OCI-LY1 (cell line): Measurements from ENCODE around the gene ZNF584.
A peak's percentile ranks its signal among the peaks of the same experiment; 100 is the strongest.

Source experiments
- H2AFZ ChIP-seq: fragments of 200-600 bp; sonication (generic), shearing (Covaris generic); 2 replicates; pipeline ENCODE4 v1.6.0; 2014; ENCODE audit warnings: antibody characterized with exemption, mild to moderate bottlenecking, low read length
- H3F3A ChIP-seq: fragments of 200-600 bp; sonication (generic), shearing (Covaris generic); 2 replicates; pipeline ENCODE4 v1.6.0; 2014; ENCODE audit warnings: mild to moderate bottlenecking, antibody characterized with exemption, low read length, moderate library complexity; ENCODE audit not compliant: insufficient read depth
- H3K27ac ChIP-seq: fragments of 200-600 bp; sonication (generic); 2 replicates; pipeline ENCODE4 v1.5.1; 2014; ENCODE audit warnings: low read length, mixed run types, mild to moderate bottlenecking, low read depth; ENCODE audit not compliant: poor library complexity, severe bottlenecking
- H3K27me3 ChIP-seq: fragments of 200-600 bp; sonication (generic); 2 replicates; pipeline ENCODE4 v1.6.0; 2014; ENCODE audit warnings: antibody characterized with exemption, mild to moderate bottlenecking, low read length, moderate library complexity; ENCODE audit not compliant: insufficient read depth
- H3K36me3 ChIP-seq: fragments of 200-600 bp; sonication (generic); 2 replicates; pipeline ENCODE4 v1.6.1; 2014; ENCODE audit warnings: mild to moderate bottlenecking, antibody characterized with exemption, low read length, moderate library complexity, mixed read lengths; ENCODE audit not compliant: insufficient read depth
- H3K4me1 ChIP-seq: fragments of 200-600 bp; sonication (generic); 2 replicates; pipeline ENCODE4 v1.5.1; 2014; ENCODE audit warnings: mild to moderate bottlenecking, low read length, moderate library complexity; ENCODE audit not compliant: insufficient read depth, severe bottlenecking
- H3K4me2 ChIP-seq: fragments of 200-600 bp; sonication (generic), shearing (Covaris generic); 2 replicates; pipeline ENCODE4 v1.6.1; 2014; ENCODE audit warnings: low read length
- H3K4me3 ChIP-seq: fragments of 200-600 bp; sonication (generic); 2 replicates; pipeline ENCODE4 v1.5.1; 2014; ENCODE audit warnings: low read length, low read depth, mild to moderate bottlenecking, mixed read lengths; ENCODE audit not compliant: poor library complexity, severe bottlenecking
- H3K79me2 ChIP-seq: fragments of 200-600 bp; shearing (Covaris generic); 2 replicates; pipeline ENCODE4 v1.6.1; 2016; ENCODE audit warnings: mixed run types, low read length, mixed read lengths; ENCODE audit not compliant: insufficient read depth
- H3K9ac ChIP-seq: fragments of 200-600 bp; sonication (generic), shearing (Covaris generic); 2 replicates; pipeline ENCODE4 v1.6.1; 2014; ENCODE audit warnings: mild to moderate bottlenecking, low read length, mixed read lengths
- H3K9me2 ChIP-seq: fragments of 200-600 bp; sonication (generic), shearing (Covaris generic); 2 replicates; pipeline ENCODE4 v1.6.1; 2014; ENCODE audit warnings: low read depth, mild to moderate bottlenecking, low read length, mixed read lengths
- H3K9me3 ChIP-seq: fragments of 200-600 bp; shearing (Covaris generic); 2 replicates; pipeline ENCODE4 v1.6.1; 2014; ENCODE audit warnings: low read length, mixed read lengths
- H4K20me1 ChIP-seq: fragments of 200-600 bp; sonication (generic), shearing (Covaris generic); 2 replicates; pipeline ENCODE4 v1.6.0; 2016; ENCODE audit warnings: mild to moderate bottlenecking, low read length; ENCODE audit not compliant: insufficient read depth
- EZH2 ChIP-seq: fragments of 200-600 bp; sonication (generic), shearing (Covaris generic); IDR thresholded peaks from 2 replicates; pipeline ENCODE4 v1.8.0; 2017; ENCODE audit warnings: borderline replicate concordance, mixed run types, mild to moderate bottlenecking, antibody characterized with exemption, low read length, moderate library complexity, mixed read lengths
- TF ChIP-seq, protein P1 (sequence below): fragments of 200-600 bp; sonication (generic), shearing (Covaris generic); IDR thresholded peaks from 2 replicates; pipeline ENCODE4 v1.5.1; 2017; ENCODE audit warnings: mild to moderate bottlenecking, antibody characterized with exemption, low read length, moderate library complexity, mixed read lengths

ZNF584 gene

DNA sequence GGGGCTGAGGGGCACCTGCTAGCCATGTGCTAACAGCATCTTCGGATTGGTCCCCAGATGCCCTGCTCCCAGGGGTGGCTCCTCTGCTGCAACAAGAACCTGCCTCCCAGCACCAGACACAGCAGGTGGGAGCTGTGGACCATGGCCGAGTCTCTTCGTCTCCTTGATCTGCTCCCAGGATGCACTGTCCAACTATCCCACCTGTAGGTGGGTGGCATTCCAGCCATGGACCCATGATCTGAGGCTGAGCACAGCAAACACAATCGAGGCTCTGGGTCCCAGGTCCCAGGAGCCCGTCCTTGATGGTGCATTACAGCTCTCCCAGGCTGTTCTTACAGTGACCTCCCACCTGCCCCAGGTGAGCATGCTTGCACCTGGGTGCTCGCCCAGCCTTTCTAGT is 29.2 kb upstream of the ZNF584 start:
- no peaks in the 10 kb centered on the region for H3K79me2 ChIP-seq
- peak overlapping the region; percentile 13; the same call in 1 of the 2 replicates for H3K9ac ChIP-seq
- H2AFZ ChIP-seq, result no peak overlapping the region
- H3K9me2 ChIP-seq, result no peaks in the 10 kb centered on the region
- no peaks in the 10 kb centered on the region for H4K20me1 ChIP-seq
- no peaks in the 10 kb centered on the region for H3F3A ChIP-seq
- TF ChIP-seq, protein P1, sequence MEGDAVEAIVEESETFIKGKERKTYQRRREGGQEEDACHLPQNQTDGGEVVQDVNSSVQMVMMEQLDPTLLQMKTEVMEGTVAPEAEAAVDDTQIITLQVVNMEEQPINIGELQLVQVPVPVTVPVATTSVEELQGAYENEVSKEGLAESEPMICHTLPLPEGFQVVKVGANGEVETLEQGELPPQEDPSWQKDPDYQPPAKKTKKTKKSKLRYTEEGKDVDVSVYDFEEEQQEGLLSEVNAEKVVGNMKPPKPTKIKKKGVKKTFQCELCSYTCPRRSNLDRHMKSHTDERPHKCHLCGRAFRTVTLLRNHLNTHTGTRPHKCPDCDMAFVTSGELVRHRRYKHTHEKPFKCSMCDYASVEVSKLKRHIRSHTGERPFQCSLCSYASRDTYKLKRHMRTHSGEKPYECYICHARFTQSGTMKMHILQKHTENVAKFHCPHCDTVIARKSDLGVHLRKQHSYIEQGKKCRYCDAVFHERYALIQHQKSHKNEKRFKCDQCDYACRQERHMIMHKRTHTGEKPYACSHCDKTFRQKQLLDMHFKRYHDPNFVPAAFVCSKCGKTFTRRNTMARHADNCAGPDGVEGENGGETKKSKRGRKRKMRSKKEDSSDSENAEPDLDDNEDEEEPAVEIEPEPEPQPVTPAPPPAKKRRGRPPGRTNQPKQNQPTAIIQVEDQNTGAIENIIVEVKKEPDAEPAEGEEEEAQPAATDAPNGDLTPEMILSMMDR, result no peak
- no peak for TF ChIP-seq EZH2
- no peaks in the 10 kb centered on the region for H3K27me3 ChIP-seq
- H3K4me2 ChIP-seq, result peak overlapping the region; percentile 91
- H3K4me3 ChIP-seq, result peak overlapping the region; percentile 74
- H3K36me3 ChIP-seq, result no peaks in the 10 kb centered on the region
- H3K27ac ChIP-seq, result no peak overlapping the region
- H3K9me3 ChIP-seq, result no peaks in the 10 kb centered on the region
- peaks cover 32% of the 10 kb centered on the region for H3K4me1 ChIP-seq

DNA sequence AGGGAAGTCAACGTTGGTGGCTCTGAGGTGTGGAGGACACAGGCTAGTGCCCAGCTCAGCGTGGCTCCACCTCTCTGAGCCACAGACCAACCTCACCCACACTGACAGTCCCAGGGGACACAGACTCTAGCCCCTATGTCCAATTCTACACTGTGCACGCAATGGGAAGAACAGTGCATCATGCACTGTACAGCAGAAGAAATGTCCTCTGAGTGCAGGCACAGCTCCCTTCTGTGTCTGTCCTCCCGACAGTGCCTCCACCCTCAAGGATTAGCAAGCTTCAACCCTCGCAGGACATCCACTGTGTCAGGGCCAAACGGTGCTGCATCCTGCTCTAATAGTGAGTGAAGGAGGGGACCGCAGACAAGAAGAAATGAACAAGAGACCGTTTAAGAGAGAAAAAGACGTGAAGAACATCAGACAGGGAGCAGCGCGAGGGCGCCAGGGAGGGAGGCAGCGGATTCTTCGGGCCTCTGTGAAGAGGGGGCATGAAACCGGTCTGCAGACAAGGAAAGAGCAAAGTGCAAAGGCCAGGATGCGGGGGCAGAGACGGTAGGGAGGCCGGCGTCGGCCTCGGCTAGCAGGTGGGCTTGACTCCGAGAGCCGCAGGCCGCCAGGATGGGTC is 28.3 kb upstream of the ZNF584 start:
- Histone ChIP-seq H3K27me3 (no peaks in the 10 kb centered on the region), H3F3A (no peaks in the 10 kb centered on the region), H3K9me2 (no peaks in the 10 kb centered on the region), H3K4me1 (peaks cover 34% of the 10 kb centered on the region), H3K9ac (peak overlapping the region; percentile 93), H2AFZ (no peak overlapping the region), H3K4me3 (peak overlapping the region; percentile 74), H3K9me3 (no peaks in the 10 kb centered on the region), H3K27ac (peak overlapping the region; percentile 57), H3K79me2 (no peaks in the 10 kb centered on the region), H3K4me2 (peak overlapping the region; percentile 91), H3K36me3 (no peaks in the 10 kb centered on the region), H4K20me1 (no peaks in the 10 kb centered on the region)
- no peak for TF ChIP-seq EZH2
- TF ChIP-seq, protein P1, result no peak

DNA sequence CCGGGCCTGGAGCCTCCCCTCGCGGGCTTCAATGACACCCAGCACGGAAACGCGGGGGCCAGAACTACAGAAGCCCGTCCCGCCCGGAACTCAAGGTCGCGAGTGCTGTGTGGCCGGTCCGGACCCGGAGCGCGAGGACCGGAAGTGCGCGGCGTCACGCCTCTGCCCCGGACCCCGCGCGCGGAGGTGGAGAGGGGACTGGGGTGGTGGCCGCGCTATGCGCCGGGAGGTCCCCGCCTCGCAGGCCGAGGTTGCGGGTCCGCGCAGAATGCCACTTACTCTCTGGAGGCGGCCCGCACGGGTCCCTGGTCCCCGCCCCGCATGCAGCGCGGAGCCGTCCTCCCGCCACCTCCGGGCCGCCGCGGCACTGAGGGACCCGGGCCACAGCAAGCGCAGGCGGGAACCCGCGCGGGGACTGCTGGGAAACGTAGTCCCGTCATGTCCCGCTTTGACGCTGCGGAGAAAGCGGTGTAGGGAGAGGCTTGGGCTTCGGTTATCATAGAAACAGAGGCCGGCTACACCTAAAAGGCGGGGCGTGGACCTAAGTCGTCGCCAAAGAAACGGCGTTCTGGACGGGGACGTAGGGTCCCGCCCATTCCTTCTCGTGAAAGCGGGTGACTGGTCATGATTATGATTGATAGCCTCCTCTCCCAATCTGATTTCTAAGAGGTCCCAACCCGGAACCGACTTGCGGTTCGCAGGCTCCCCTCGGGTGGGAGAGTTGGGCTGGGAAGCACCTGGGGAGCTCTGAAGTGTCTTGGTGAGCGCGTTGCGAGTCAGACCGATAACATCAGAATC is 27.6 kb upstream of the ZNF584 start, which contains the start of gene ZNF837:
ZNF837 (minus strand) TSS at position 369 of the 798 bp plus-strand sequence. CDS start 11,698 bp downstream, outside the sequence.
- TF ChIP-seq, protein P1, result no peak
- no peak for TF ChIP-seq EZH2
- Histone ChIP-seq H3K27ac (peak within 1 kb of the TSS; percentile 63), H3F3A (no peaks in the 10 kb centered on the region), H2AFZ (no peak within 1 kb of the TSS), H4K20me1 (no peaks in the 10 kb centered on the region), H3K9me3 (no peaks in the 10 kb centered on the region), H3K9ac (peak within 1 kb of the TSS; percentile 93), H3K36me3 (no peaks in the 10 kb centered on the region), H3K4me1 (peaks cover 41% of the 10 kb centered on the region), H3K4me3 (peak within 1 kb of the TSS; percentile 74), H3K4me2 (peak within 1 kb of the TSS; percentile 91), H3K9me2 (no peaks in the 10 kb centered on the region), H3K27me3 (no peaks in the 10 kb centered on the region), H3K79me2 (no peaks in the 10 kb centered on the region)
